Astrocyte of the spinal cord (primary cell): ENCODE results near the gene TMEM221.
"Not testable (repeated sequence)": the region's sequence is repeated elsewhere in the genome, so short reads cannot be mapped to it uniquely, and the experiment has no call there.

Source experiments
- DNase-seq: peaks from one replicate; pipeline ENCODE4 v3.0.0; 2011; ENCODE audit warnings: low read depth, low spot score
- H3K4me3 ChIP-seq: 2 replicates; pipeline ENCODE4 v1.5.1; 2011; ENCODE audit warnings: low read depth, mild to moderate bottlenecking, low read length, moderate library complexity
- in situ Hi-C: cut with HindIII; loops from 2 replicates; pipeline ENCODE4 v1.10.0; 2017; ENCODE audit warnings: low sequenced_read_pairs
- TF ChIP-seq, protein P1 (sequence below): IDR thresholded peaks from 2 replicates; pipeline ENCODE4 v1.5.1; 2012; ENCODE audit warnings: low read depth, mild to moderate bottlenecking, low read length, inconsistent platforms

TMEM221 gene

DNA sequence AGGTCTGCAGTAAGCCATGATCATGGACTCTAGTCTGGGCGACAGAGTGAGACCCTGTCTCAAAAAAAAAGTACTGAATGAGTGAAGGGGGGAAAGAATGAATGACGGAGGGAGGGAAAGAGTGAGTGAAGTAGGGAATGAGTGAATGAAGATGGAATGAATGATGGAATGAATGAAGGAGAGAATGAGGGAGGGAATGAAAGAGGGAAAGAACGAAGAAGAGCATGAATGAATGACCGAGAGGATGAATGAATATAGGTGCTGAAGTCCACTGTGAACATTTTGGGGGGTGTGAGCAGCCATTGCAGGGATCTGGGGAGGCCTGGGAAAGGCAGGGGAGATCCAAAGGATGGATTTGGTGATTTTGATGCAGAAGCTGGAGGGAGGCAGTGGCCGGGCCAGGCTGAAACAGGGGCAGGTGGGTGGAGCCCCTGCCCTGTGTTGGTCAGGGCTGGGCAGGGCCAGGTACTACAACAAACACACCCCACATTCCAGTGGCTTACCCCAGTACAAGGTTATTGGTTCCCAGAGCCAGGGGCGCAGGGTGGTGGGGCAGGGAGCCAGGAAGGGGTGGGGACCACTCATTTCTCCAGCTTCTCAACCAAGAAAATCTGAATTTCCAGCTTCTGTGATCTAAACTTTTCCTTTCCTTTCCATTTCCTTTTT, 36.2 kb upstream of the TMEM221 start:
- in situ Hi-C loops: no loop called here
- TF ChIP-seq, protein P1, sequence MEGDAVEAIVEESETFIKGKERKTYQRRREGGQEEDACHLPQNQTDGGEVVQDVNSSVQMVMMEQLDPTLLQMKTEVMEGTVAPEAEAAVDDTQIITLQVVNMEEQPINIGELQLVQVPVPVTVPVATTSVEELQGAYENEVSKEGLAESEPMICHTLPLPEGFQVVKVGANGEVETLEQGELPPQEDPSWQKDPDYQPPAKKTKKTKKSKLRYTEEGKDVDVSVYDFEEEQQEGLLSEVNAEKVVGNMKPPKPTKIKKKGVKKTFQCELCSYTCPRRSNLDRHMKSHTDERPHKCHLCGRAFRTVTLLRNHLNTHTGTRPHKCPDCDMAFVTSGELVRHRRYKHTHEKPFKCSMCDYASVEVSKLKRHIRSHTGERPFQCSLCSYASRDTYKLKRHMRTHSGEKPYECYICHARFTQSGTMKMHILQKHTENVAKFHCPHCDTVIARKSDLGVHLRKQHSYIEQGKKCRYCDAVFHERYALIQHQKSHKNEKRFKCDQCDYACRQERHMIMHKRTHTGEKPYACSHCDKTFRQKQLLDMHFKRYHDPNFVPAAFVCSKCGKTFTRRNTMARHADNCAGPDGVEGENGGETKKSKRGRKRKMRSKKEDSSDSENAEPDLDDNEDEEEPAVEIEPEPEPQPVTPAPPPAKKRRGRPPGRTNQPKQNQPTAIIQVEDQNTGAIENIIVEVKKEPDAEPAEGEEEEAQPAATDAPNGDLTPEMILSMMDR: no peak
- no peak for DNase-seq
- H3K4me3 ChIP-seq: no peak overlapping the region

DNA sequence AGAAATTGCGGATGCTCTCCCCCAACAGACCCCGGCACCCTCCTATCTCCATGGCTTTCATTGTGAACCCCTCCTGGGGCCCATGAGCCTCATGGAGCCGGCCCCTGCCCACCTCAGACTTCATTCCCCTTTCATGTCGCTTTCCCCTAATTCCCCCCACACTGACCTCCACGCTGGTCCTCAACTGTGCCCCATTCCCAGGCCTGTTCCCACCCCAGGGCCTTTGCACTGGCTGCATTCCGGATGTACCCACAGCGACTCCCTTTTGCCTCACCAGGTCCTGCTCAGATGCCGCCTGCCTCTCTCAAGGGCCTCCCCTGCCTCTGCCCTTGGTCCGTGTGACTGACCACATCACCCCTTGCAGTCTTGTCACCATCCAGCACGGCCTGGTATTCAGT, 35.1 kb upstream of the TMEM221 start:
- TF ChIP-seq, protein P1: no peak
- no peak for DNase-seq
- in situ Hi-C loops: no loop called here
- H3K4me3 ChIP-seq: no peak overlapping the region

DNA sequence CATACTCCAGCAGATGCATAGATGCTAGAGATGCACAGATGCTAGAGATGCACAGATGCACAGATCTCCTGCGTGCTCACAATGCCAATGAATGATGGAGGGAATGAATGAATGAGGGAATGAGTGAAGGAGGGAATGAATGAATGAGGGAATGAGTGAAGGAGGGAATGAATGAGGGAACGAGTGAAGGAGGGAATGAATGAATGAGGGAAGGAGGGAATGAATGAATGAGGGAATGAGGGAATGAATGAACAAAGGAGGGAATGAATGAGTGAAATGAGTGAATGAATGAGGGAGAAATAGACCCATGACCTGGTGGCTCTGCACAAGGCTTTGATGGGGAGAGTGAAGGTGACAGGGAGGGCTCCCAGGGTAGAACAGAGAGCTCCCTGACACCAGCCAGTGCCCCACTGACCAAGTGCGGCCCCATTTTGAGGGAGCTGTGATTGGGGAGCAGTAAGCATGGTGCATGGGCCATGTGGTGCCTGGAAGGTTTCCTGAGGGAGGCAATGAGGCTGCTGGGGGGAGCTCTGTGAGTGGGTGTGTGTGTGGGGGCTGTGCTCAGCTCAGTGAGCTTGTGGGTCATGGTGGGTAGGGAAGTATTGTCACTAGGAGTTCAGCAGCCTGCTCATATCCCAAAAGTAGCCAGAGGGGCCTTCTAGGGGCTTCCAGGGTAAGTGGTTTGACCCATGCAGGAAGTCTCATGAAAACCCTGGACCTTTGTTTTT, 34.6 kb upstream of the TMEM221 start:
- in situ Hi-C loops: no loop called here
- DNase-seq: no peak
- H3K4me3 ChIP-seq: no peak overlapping the region
- TF ChIP-seq, protein P1: no peak

DNA sequence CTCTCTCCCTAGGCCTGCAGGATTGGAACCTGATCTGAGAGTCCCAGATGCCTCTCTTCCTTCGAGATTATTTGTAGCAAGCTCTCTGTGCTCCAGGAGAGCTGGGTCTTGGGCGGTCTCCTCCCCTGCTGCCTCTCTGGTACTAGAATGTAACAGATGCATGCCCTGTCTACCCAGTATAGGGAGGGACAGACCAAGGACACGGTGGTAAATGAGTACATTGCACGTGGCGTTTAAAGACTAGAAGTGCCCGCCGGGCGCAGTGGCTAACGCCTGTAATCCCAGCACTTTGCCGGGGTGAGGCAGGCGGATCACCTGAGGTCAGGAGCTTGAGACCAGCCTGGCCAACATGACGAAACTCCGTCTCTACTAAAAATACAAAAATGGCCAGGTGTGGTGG, 33.5 kb upstream of the TMEM221 start:
- in situ Hi-C loops: no loop called here

DNA sequence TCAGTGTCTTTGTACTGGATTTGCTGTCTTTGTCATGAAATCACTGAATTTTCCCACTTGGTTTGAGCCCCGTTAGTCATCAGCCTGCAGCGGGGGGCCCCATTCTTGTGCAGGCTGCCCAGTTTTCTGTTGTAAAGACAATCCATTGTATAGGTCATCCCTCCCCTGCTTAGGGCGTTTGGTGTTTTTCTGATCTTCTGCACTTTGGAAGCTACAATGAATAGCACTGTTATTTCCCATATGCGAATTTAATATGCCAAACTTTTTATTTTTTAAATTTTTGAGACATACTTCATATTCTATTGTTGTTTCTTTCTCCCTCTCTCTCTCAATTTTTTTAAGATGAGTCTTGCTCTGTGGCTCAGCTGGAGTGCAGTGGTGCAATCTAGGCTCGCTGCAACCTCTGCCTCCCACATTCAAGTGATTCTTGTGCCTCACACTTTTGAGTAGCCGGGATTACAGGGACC, 30.9 kb upstream of the TMEM221 start:
- no peak overlapping the region for H3K4me3 ChIP-seq
- peak; percentile 89 for DNase-seq
- TF ChIP-seq, protein P1: no peak
- in situ Hi-C loops: no loop called here

More for the DNA sequence above, 33.5 kb upstream of the TMEM221 start:
- H3K4me3 ChIP-seq: no peak overlapping the region
- TF ChIP-seq, protein P1: no peak
- no peak for DNase-seq

DNA sequence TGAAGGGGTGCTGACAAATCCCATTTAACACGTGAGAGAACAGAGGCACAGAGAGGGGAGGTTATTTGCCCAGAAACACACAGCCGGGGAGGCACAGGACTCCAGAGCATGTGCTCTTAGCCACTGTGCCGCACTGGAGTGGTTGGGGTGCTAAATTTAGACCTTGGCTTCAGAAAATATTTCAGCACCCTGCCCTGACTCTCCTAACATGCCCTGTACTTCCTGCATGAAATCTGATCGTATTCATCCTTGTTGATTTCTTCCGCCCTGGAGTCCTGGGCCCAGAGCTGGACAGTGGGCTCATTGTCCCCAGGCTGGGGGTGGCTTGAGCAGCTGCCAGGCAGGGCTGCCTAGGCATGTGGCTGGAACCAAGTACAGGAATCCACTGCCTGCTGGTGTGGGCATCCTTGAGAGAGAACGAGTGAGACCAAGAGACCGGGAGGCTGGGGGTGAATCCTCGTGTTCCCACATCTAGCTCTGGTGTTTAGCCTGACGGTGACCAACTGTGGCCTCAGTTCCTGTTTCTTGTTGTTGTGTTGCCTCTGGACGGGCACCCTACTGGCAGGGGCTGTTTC, 27.2 kb upstream of the TMEM221 start:
- peak; percentile 64 for DNase-seq
- no peak overlapping the region for H3K4me3 ChIP-seq
- in situ Hi-C loops: no loop called here
- TF ChIP-seq, protein P1: no peak

DNA sequence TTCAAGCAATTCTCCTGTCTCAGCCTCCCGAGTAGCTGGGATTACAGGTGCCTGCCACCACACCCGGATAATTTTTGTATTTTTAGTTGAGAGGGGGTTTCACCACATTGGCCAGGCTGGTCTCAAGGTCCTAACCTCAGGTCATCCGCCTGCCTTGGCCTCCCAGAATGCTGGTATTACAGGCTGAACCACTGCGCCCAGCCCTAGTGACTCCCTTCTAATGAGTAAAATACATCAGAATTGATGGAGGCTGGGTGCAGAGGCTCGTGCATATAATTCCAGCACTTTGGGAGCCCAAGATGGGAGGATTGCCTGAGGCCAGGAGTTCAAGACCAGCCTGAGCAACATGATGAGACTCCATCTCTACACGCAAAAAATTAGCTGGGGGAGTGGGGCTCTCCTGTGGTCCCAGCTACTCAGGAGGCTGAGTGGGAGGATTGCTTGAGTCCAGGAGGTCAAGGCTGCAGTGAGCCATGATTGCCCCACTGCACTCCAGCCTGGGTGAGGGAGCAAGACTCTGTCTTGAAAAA, 26.6 kb upstream of the TMEM221 start:
- H3K4me3 ChIP-seq, DNase-seq, in situ Hi-C loops: not testable (repeated sequence)
